Measurements from ENCODE around the gene DTX2. TPM values are rescaled to one million over a fixed set of nuclear protein-coding genes. Genes with fewer than 3 reads are reported as not detected.
"Not testable (repeated sequence)": the region's sequence is repeated elsewhere in the genome, so short reads cannot be mapped to it uniquely, and the experiment has no call there.

Gene DTX2
- total RNA-seq, 1 experiment from 2014 or later: 37.4 TPM

DNA sequence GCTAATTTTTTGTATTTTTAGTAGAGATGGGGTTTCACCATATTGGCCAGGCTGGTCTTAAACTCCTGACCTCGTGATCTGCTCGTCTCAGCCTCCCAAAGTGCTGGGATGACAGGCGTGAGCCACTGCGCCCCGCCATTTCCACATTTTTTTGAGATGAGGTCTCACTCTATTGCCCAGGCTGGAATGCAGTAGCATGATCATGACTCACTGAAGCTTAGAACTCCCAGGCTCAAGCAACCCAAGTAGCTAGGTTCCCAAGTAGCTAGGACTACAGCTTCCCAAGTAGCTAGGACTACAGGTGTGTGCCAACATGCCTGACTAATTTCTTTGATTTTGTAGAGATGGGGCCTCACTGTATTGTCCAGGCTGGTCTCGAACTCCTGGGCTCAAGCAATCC is 40.4 kb upstream of the DTX2 start:
- RAD21 ChIA-PET (ENCODE audit: low non-redundant PET in 1 of 2, low total read pairs in 2 of 2, uncharacterized antibody in 2 of 2, unreplicated experiment in 2 of 2): not testable (repeated sequence)
- peak; percentile 72 for ATAC-seq

DNA sequence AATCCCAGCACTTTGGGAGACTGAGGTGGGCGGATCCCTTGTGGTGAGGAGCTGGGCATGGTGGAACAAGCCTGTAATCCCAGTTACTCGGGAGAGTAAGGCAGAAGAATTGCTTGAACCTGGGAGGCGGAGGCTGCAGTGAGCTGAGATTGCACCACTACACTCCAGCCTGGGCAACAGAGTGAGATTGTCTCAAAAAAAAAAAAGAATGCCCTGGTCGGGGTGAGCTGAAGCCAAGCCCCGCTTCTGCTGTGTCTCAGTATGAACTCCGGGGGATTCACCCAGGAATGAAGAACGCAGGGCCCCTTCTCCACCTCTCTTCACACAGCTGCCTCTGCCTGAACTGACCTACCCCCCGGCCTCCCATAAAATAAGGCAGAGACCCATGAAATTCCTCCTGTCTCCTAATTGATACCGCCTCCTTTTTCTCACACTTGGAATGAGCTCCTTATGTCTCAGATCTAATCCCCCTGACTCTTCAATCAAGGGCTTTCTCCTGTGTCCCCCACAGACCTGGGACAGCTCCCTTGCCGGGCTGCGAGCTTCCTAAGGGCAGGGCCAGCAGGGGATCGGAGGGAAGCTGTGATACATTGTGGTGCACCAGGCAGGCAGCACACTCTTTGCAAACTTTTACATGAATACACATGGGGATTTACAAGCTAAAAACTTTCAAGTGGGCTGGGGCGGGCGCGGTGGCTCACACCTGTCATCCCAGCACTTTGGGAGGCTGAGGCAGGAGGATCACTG is 37.7 kb upstream of the DTX2 start:
- no peak for DNase-seq (ENCODE audit: low read depth, low spot score)
- H3K4me2 ChIP-seq (ENCODE audit: low read length): peak overlapping the region; percentile 61
- CTCF ChIA-PET: no interaction called here
- no peaks in the 10 kb centered on the region for H4K20me1 ChIP-seq (ENCODE audit: insufficient read depth)
- RAD21 ChIA-PET (ENCODE audit: low non-redundant PET in 1 of 2, low total read pairs in 2 of 2, uncharacterized antibody in 2 of 2, unreplicated experiment in 2 of 2): no interaction called here
- no peak overlapping the region for H3K4me3 ChIP-seq (replicated peaks in 1 of 2; ENCODE audit: low read depth in 1 of 2, low read length in 2 of 2)
- peaks cover 0 to 5% of the 10 kb centered on the region in 2 experiments; a peak in 2 of 4 replicates for H3K9me3 ChIP-seq (ENCODE audit: control insufficient read depth in 1 of 2, insufficient read depth in 1 of 2, low read depth in 1 of 2, low read length in 2 of 2)
- no peak for TF ChIP-seq EZH2phosphoT487 (IDR thresholded peaks at IDR 0.05; ENCODE audit: borderline replicate concordance)
- no peak for TF ChIP-seq SP1 (IDR thresholded peaks at IDR 0.05; ENCODE audit: low read depth)
- TF ChIP-seq CEBPB (IDR thresholded peaks at IDR 0.05; ENCODE audit: low read depth): no peak; the same call in 1 of the 2 replicates
- no peak for TF ChIP-seq JUND (IDR thresholded peaks at IDR 0.05)
- no peak for TF ChIP-seq SRF (IDR thresholded peaks at IDR 0.05; ENCODE audit: low read depth)
- TF ChIP-seq POLR2A (IDR thresholded peaks at IDR 0.05; ENCODE audit: borderline replicate concordance, extremely low read depth, insufficient read depth, insufficient read length): no peak
- peak overlapping the region; percentile 44 for H3K9ac ChIP-seq (ENCODE audit: low read length)
- no TSS peak for BruUV-seq (replicated peaks)
- no peaks in the 10 kb centered on the region for H3K27me3 ChIP-seq (ENCODE audit: insufficient read depth, low read length)
- ATAC-seq: no peak
- H3K27ac ChIP-seq (ENCODE audit: low read depth, low read length): peak overlapping the region; percentile 36; the same call in 1 of the 2 replicates
- intact Hi-C loops (cut with micrococcal nuclease): no loop called here
- no peaks in the 10 kb centered on the region for H3K36me3 ChIP-seq (ENCODE audit: control insufficient read depth in 1 of 2, insufficient read depth in 2 of 2, low read length in 2 of 2)
- POLR2A ChIA-PET: no interaction called here
- H2AFZ ChIP-seq (ENCODE audit: low read depth, low read length, poor library complexity, severe bottlenecking): no peak overlapping the region
- H3K79me2 ChIP-seq (ENCODE audit: insufficient read depth, low read length): no peaks in the 10 kb centered on the region
- no peaks in the 10 kb centered on the region for H3K9me2 ChIP-seq (ENCODE audit: insufficient read depth)
- H3K4me1 ChIP-seq (ENCODE audit: control insufficient read depth in 1 of 2, insufficient read depth in 2 of 2, low read length in 2 of 2): peaks cover 21 to 53% of the 10 kb centered on the region in 2 experiments

More for the DNA sequence above, 40.4 kb upstream of the DTX2 start:
- H3K36me3 ChIP-seq (ENCODE audit: control insufficient read depth in 1 of 2, insufficient read depth in 2 of 2, low read length in 2 of 2); H3K79me2 ChIP-seq (ENCODE audit: insufficient read depth, low read length); CTCF ChIA-PET; H3K9me2 ChIP-seq (ENCODE audit: insufficient read depth); intact Hi-C loops (cut with micrococcal nuclease); H2AFZ ChIP-seq (ENCODE audit: low read depth, low read length, poor library complexity, severe bottlenecking); H3K9me3 ChIP-seq (ENCODE audit: control insufficient read depth in 1 of 2, insufficient read depth in 1 of 2, low read depth in 1 of 2, low read length in 2 of 2); H3K27me3 ChIP-seq (ENCODE audit: insufficient read depth, low read length); H3K4me3 ChIP-seq (replicated peaks in 1 of 2; ENCODE audit: low read depth in 1 of 2, low read length in 2 of 2); H3K9ac ChIP-seq (ENCODE audit: low read length); H4K20me1 ChIP-seq (ENCODE audit: insufficient read depth); BruUV-seq (replicated peaks): not testable (repeated sequence)
- peak overlapping the region; percentile 37 for H3K4me2 ChIP-seq (ENCODE audit: low read length)
- peak; percentile 67 for TF ChIP-seq FOSL1 (IDR thresholded peaks at IDR 0.05; ENCODE audit: low read depth)
- peak; percentile 17; the same call in 1 of the 2 replicates for TF ChIP-seq SP1 (IDR thresholded peaks at IDR 0.05; ENCODE audit: low read depth)
- TF ChIP-seq, protein P1, sequence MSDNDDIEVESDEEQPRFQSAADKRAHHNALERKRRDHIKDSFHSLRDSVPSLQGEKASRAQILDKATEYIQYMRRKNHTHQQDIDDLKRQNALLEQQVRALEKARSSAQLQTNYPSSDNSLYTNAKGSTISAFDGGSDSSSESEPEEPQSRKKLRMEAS (IDR thresholded peaks at IDR 0.05): peak; percentile 28; the same call in 1 of the 2 replicates
- TF ChIP-seq JUND (IDR thresholded peaks at IDR 0.05): peak; percentile 74
- TF ChIP-seq CBX3 (IDR thresholded peaks at IDR 0.05; ENCODE audit: low read depth): peak; percentile 36; the same call in 1 of the 2 replicates
- peak; percentile 74 for DNase-seq (ENCODE audit: low read depth, low spot score)
- H3K27ac ChIP-seq (ENCODE audit: low read depth, low read length): peak overlapping the region; percentile 39; the same call in 1 of the 2 replicates
- POLR2A ChIA-PET: interaction anchor here (0.6 kb wide), 1 partner anchor 15 kb away, joined by 4 read pairs; no protein-coding TSS in a partner anchor
- peaks cover 23 to 43% of the 10 kb centered on the region in 2 experiments for H3K4me1 ChIP-seq (ENCODE audit: control insufficient read depth in 1 of 2, insufficient read depth in 2 of 2, low read length in 2 of 2)

Measured in HCT116 (cell line).